ENCODE measurements around the gene TBC1D20.

The TBC1D20 gene

DNA sequence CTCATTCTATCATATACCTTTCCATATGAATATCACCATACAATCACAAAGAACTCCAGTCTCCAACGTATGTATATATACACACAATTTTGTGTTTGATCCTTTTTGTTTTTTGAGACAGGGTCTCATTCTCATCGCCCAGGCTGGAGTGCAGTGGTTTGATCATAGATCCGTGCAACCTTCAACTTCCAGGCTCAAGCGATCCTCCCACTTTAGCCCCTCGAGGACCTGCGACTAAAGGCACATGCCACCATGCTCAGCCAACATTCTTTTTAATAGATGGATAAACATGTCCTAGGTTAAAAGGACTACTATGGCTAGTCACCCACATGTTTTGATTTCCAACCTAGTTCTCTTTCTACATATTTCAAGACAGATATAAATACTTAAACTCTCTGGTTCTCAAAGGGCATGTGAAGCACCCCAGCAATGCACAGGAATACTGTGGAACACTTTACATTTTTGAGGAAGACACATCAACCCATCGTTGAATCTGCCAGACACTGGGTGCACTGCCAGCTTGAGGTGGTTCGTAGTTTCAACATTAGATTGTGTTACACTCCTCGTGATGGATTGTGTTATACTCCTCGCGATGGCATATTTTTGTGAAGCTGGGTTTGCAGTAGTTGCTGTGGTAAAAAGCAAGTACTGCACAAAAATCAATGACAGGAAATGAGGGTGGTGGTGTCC, 40.9 kb upstream of the TBC1D20 start:
- no peak for TF ChIP-seq FOXP2 (optimal IDR thresholded peaks at IDR 0.05; ENCODE audit: borderline replicate concordance, extremely low read depth, extremely low read length, insufficient read depth)
- no peak for TF ChIP-seq POLR2AphosphoS5 (IDR thresholded peaks at IDR 0.05; ENCODE audit: low read depth, low read length)
- TF ChIP-seq, protein P1, sequence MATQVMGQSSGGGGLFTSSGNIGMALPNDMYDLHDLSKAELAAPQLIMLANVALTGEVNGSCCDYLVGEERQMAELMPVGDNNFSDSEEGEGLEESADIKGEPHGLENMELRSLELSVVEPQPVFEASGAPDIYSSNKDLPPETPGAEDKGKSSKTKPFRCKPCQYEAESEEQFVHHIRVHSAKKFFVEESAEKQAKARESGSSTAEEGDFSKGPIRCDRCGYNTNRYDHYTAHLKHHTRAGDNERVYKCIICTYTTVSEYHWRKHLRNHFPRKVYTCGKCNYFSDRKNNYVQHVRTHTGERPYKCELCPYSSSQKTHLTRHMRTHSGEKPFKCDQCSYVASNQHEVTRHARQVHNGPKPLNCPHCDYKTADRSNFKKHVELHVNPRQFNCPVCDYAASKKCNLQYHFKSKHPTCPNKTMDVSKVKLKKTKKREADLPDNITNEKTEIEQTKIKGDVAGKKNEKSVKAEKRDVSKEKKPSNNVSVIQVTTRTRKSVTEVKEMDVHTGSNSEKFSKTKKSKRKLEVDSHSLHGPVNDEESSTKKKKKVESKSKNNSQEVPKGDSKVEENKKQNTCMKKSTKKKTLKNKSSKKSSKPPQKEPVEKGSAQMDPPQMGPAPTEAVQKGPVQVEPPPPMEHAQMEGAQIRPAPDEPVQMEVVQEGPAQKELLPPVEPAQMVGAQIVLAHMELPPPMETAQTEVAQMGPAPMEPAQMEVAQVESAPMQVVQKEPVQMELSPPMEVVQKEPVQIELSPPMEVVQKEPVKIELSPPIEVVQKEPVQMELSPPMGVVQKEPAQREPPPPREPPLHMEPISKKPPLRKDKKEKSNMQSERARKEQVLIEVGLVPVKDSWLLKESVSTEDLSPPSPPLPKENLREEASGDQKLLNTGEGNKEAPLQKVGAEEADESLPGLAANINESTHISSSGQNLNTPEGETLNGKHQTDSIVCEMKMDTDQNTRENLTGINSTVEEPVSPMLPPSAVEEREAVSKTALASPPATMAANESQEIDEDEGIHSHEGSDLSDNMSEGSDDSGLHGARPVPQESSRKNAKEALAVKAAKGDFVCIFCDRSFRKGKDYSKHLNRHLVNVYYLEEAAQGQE (IDR thresholded peaks at IDR 0.05; ENCODE audit: insufficient read depth in 1 of 2, low read depth in 2 of 2, low read length in 2 of 2), result no peak
- TF ChIP-seq SIN3A (IDR thresholded peaks at IDR 0.05; ENCODE audit: borderline replicate concordance, insufficient read depth, low read length), result no peak
- no peak for TF ChIP-seq TAF1 (IDR thresholded peaks at IDR 0.05; ENCODE audit: borderline replicate concordance, insufficient read depth, low read length)

DNA sequence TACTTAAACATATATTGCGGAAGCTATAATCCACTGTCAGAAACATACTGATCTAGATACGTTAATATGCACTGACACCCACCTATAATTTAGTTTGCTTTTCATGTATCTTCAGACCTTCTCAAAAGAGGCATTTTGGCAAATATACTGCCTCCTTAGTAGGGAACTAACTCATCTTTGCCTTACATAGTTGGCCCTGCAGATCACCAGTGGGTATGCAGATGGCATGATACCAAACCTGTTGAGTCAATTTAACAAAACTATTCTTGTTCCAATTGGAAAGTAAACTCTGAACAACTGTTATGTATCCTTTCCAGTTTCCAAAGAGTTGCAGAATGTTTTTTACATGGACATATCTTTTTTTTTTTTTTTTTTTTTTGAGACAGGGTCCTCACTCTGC, 35.6 kb upstream of the TBC1D20 start:
- TF ChIP-seq FOXP2 (optimal IDR thresholded peaks at IDR 0.05; ENCODE audit: borderline replicate concordance, extremely low read depth, extremely low read length, insufficient read depth) (no peak), TAF1 (IDR thresholded peaks at IDR 0.05; ENCODE audit: borderline replicate concordance, insufficient read depth, low read length) (no peak), POLR2AphosphoS5 (IDR thresholded peaks at IDR 0.05; ENCODE audit: low read depth, low read length) (no peak), SIN3A (IDR thresholded peaks at IDR 0.05; ENCODE audit: borderline replicate concordance, insufficient read depth, low read length) (no peak)
- TF ChIP-seq, protein P1 (IDR thresholded peaks at IDR 0.05; ENCODE audit: insufficient read depth in 1 of 2, low read depth in 2 of 2, low read length in 2 of 2), result no peak

DNA sequence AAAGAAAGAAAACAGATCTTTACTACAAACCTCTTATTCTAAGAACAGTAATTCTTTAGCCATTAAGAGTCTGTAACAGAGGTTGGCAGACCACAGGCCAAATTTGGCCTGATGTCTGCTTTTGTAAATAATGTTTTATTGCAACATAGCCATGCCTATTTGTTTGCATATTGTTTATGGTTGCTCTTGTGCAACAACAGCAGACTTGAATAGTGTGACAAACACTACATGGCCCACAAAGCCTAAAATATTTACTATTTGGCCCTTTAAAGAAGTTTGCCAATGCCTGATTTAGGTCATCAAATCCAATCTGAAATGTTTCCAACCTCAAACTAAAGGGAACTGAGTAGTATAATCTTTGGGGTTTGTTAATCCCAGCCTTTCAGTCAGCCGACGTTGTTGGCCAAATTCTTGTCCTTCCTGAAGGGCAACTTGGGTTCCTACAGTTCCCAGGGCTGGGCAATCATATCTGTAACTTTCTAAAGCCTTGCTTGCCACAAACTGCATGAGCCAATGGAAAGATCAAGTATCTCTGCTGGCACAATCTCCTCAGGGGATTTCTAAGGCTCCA, 33.9 kb upstream of the TBC1D20 start:
- TF ChIP-seq FOXP2 (optimal IDR thresholded peaks at IDR 0.05; ENCODE audit: borderline replicate concordance, extremely low read depth, extremely low read length, insufficient read depth) (no peak), TAF1 (IDR thresholded peaks at IDR 0.05; ENCODE audit: borderline replicate concordance, insufficient read depth, low read length) (no peak)
- TF ChIP-seq, protein P1 (IDR thresholded peaks at IDR 0.05; ENCODE audit: insufficient read depth in 1 of 2, low read depth in 2 of 2, low read length in 2 of 2), result no peak

DNA sequence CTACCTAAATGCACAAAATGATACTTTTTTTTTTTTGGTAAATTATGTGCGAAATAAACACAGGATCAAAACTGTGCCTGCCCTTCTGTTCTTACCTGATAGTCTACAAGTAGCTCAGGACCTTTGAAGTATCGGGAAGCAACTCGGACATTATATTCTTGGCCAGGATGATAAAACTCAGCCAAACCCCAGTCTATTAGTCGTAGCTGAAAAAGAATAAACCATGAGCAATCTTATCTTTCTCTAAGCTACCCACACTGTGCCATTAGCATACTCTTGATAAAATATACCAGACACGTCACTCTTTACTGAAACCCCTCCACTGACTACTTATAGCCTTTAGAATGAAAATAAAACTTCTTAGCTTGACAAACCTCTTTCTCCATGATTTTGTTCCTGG, 29.8 kb upstream of the TBC1D20 start:
- no peak for TF ChIP-seq SIN3A (IDR thresholded peaks at IDR 0.05; ENCODE audit: borderline replicate concordance, insufficient read depth, low read length)
- no peak for TF ChIP-seq FOXP2 (optimal IDR thresholded peaks at IDR 0.05; ENCODE audit: borderline replicate concordance, extremely low read depth, extremely low read length, insufficient read depth)
- TF ChIP-seq, protein P1 (IDR thresholded peaks at IDR 0.05; ENCODE audit: insufficient read depth in 1 of 2, low read depth in 2 of 2, low read length in 2 of 2), result no peak
- TF ChIP-seq TAF1 (IDR thresholded peaks at IDR 0.05; ENCODE audit: borderline replicate concordance, insufficient read depth, low read length), result no peak
- no peak for TF ChIP-seq POLR2AphosphoS5 (IDR thresholded peaks at IDR 0.05; ENCODE audit: low read depth, low read length)

Measured in PFSK-1 (cell line).